GM18909 (cell line): Measurements from ENCODE around the gene SLC25A39.
"Not testable (repeated sequence)": the region's sequence is repeated elsewhere in the genome, so short reads cannot be mapped to it uniquely, and the experiment has no call there.

Experiments
- ATAC-seq: cut with Tn5 transposase; IDR thresholded peaks from one replicate; pipeline ENCODE4 v1.9.1; 2021; ENCODE audit warnings: mild to moderate bottlenecking; ENCODE audit not compliant: unreplicated experiment, poor library complexity

SLC25A39 gene

DNA sequence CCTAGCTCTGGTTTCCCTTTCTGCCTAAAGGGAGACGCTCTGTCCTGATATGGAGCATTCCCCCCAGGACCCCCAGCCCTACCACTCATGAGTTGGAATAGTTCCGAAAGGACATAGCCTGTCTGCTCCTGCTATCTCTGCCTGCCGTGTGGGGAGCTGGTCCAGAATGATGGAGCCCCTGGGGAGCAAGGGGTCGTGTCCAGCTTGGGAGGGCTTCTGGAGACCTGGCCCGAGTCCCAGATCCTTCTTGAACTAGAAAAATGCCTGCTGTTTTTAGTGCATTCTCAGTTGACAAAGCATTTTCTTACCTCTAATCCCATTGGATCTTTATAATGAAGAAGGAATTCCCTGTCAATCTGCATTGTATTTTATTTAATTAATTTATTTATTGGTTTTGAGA, 11.3 kb upstream of the SLC25A39 start:
- no peak for ATAC-seq

DNA sequence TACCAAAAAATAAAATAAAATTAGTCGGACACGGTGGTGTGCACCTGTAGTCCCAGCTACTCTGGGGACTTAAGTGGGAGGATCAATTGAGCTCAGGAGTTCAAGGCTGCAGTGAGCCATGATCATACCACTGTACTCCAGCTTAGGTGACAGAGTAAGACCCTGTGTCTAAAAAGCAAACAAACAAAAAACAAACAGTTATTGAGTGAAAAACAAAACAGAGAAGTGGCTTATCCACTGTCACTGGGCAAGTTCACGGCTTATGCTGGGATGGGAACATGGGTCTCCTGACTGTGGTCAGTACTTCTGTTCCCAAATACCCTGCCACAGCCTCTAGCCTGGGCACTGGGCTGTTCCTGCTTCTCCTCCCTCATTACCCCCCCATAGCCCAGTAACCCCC, 10.9 kb upstream of the SLC25A39 start:
- ATAC-seq = no peak

DNA sequence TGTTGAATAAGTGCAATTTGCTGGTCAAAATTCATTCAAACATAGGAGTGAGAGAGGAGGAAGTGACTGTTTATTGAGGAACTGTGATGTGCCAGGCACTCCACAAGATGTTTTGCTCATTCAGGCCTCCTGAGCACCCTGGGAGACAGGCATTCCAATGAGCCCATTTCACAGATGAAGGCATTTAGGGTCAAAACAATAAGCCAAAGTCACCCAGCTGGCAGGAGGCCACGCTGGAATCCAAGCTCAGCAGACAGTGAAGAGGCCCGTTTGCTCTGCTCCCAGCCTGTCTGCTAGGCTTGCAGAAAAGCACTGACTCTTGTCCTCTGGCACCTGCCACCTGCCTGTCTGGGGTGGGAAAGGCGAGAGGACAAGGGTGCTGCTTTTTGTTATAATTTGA, 10.1 kb upstream of the SLC25A39 start:
- ATAC-seq = no peak

DNA sequence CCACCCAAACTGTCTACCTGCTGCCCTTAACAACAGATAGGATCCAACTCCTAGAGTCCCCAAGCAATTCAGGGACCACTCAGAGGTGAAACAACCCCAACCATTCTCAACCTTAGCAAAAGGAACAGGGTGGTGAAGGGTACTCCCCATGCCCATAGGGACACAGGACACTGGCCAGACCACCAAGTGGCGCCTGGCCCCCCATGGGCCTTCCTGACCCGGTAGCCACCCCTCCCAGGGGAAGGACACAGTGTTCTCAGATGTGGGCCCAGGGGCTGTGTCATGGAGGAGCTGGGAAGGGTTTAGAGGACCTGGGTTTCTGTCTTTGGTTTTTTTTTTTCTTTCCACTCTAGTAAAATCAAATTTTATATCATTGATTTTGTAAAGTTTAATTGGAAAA, 9.7 kb upstream of the SLC25A39 start:
- ATAC-seq = no peak

DNA sequence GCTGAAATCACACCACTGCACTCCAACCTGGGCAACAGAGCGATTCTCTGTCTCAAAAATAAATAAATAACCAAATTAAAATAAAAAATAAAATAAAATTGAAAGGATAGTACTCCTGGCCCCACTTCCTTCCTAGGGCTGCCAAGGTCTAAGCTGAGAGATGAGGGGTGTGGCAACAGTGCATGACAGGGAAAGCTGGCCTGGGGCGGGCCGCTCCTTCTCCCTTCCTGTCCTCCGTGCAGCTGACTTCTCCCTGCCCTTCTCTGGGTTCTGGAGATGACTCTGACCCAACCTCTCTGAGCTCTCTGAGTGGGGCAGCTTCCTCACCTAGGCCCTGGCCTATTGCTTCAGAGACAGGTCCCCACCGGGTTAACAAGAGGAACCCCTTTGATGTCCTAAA, 8.7 kb upstream of the SLC25A39 start:
- ATAC-seq = no peak

DNA sequence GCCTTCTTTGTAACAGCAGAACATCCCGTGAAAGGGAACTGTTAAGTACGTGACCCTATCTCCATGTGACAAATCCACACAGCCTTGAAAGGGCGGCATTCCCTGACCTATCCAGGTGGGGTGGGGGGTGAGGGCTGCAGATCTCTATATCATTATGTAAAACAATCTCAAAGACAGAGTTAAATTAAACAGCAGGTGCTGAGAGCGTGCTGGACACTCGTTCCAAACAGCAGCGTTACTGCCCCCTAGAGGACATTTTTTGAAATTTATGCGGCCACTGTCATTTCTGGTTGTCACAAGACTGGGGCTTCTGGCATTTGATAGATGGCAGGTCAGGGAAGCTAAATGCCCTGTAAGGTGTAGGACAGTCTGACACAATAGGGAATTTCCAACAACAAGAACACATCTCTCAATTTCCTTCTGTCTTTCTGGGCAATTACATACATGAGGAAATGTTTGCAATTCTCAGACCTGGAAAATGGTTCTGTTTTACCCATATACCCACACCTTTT, 6.7 kb upstream of the SLC25A39 start:
- no peak for ATAC-seq

DNA sequence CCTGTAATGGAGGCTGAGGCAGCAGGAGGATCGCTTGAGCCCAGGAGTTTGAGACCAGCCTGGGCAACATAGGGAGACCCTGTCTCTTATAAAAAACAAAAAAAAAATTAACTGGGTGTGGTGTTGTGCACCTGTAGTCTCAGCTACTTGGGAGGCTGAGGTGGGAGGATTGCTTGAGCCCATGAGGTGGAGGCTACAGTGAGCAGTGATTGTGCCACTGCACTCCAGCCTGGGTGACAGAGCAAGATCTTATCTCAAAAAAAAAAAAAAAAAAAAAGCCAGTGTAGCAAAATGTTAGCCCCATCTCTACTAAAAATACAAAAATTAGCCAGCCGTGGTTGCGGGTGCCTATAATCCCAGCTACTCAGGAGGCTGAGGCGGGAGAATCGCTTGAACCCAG, 5.6 kb upstream of the SLC25A39 start:
- not testable (repeated sequence) for ATAC-seq

DNA sequence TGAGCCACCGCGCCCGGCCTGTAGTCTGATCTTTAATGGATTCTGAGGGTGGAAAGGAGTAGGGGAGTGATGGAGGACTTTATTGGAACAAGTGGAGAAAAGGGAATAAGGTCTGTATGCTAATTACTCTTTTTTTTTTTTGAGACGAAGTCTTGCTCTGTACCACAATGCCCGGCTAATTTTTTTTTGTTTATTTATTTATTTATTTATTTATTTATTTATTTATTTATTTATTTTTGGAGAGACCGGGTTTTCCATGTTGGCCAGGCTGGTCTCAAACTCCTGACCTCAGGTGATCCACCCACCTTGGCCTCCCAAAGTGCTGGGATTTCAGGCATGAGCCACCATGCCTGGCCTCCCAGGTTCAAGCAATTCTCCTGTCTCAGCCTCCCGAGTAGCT, 4.9 kb upstream of the SLC25A39 start:
- not testable (repeated sequence) for ATAC-seq

DNA sequence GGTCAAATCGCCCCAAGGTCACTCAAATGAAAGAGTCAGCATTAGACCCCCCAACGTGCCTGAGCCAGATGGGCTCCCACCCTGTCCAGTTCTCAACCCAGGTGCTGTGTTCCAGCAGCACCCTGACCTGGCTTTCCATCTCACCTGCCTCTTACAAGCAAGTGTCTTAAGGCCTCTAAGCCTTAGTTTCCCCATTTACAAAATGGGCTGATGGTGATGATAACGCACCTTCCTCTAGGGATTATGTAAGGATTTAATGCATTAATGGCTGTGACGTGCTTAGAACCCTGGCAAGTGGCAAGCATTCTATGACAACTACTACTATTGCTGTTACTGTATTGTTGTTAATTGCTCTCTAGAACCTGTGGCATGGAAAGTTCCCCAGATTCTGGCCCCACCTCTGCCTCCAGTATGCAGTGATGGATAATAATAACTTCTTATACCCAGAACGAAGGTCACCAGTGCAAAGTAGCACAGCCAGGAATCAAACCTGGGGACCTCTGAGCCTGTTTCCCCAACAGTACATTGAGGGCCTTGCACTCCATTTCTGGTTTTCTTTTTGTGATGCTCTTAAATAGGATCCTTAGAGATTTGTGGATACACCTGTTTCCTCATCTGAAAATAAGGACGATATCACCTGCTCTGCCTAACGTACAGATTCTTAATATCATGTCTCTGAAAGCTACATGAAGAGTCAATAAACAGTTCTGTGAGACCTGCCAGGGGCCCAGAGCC, 3.3 kb upstream of the SLC25A39 start:
- ATAC-seq = no peak

DNA sequence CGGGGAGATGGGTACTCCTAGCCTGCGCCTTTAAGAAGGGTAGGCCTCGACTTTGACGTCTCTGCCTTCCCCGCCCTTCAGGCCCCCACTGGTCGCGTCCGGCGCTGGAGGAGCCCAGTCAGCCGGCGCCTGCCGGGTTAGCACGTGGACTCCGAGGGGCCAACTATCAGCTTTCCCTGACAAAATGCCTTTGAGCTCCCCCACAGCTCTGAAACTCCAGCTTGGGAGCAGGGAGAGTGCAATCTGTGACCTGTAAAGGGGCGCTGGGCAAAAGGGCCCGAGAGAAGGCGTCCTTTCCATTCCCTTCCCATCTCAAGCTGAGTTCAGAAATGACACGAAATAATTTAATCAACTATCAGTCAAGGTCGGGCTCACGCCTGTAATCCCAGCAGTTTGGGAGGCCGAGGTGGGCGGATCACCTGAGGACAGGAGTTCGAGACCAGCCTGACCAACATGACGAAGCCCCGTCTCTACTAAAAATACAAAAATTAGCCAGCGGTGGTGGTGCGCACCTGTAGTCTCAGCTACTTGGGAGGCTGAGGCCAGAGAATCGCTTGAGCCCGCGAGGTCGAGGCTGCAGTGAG, 2.3 kb upstream of the SLC25A39 start:
- ATAC-seq = peak; percentile 46

DNA sequence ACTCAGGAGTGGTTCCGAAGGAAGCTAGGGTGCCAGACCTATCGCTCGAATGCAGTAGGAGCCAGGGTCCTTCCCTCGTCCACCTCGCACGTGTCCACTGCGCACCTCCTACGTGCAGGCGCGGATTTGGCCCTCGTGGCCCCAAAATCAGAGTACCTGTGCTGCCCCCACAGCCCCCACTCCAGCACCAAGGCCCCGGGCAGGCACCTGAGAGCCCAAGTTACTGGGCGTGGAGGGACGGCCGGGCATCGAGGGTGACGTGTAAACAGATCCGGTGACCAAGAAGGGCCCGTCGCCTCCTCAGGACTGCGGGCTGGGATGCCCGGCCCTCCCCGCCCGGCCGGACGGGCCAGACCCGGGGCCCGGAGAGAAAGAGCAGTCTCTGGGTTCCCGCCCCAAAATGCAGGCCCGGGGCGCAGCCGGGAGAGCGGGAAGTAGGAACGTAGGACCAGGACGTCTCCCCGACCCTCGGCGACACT, 492 bp downstream of the SLC25A39 start:
- ATAC-seq = peak; percentile 11

DNA sequence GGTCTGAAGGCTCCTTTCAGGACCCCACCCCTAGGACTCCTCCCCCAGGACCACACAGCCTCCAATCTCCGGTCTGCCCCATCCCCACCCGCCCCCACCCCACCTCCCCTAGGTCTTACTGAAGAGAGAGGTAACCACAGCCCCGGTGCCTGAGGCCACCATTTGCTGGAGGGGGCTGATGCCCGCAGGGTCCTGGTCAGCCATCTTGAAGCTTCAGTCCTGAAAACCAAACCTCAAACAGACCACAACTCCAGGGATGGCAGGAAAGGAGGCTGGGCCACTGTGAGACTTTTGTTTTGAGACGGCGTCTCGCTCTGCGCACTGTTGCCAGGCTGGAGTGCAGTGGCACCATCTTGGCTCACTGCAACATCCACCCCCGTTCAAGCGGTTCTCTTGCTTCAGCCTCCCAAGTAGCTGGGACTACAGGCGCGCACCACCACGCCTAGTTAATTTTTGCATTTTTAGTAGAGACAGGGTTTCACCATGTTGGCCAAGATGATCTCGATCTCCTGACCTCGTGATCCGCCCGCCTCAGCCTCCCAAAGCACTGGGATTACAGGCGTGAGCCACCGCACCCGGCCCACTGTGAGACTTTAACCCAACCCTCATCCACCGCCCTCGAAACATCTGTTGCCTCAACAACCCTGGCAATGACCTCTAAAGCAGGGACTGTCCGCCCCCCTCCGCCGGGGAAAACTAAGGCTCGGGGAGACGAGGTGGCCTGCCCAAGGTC, 1.1 kb downstream of the SLC25A39 start:
- ATAC-seq = no peak

DNA sequence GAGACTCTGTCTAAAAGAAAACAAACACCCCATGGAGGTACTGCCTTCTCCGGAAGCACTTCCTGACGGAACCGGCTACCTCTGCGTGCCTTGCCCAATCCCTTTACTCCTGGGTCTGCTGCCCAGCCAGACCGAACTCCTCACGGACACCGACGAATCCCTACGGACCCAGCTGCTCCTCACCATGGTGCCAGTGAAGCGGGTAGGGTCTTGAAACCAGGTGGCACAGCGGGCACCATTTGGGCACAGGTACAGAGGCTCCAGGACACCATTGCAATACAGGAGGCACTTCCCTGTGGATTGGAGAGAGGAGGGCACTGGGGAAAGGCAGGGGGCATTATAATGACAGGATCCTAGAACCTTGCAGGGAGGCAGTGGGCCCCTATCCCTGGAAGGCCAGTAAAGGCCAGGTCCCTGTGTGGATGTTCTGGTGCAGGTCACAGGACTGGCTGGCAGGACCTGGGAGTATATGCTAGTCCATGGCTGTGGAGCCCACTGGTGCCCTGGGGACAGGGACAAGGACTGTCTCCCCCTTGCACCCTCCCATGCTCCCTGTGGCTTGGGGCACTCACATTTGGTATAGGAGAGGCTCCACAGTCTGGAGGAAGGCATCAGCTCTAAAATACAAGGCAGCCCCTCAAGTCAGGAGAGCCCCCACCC, 2.3 kb downstream of the SLC25A39 start:
- no peak for ATAC-seq

DNA sequence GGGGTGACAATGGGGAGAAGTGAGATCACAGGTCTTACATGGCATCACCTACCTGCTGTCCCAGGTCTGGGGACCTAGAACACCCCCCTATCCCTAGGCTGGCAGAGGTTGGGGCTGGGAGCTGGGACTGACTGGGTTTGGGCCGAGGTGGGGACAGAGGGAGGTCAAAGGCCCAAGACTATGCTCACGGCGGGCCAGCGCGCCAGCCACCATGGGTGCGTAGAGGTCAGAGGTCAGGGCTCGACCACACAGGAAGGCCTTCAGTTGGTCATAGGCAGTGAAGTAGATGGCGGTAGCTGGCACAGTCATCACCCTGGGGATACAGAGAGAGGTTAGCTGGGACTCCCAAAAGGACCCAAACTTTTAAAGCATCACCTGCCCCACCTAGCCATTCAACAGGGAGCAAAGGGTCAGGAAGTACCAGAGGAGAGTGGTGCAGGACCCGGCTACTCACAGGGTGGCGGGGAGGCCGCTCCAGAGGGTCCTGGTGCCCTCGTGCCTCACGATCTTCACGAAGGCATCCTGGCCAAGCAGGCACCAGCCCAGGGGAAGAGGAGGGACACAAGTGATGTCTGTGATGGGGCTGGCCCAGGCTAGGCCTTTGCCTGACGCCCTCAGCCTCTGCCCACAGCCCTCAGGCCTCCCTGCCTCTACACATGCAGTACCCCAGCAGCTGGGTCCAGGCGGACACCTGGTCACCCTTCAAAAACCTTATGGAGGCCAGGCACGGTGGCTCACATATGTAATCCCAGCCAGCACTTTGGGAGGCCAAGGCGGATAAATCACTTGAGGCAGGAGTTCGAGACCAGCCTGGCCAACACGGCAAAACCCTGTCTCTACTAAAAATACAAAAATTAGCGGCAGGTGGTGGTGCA, 3.1 kb downstream of the SLC25A39 start:
- no peak for ATAC-seq

DNA sequence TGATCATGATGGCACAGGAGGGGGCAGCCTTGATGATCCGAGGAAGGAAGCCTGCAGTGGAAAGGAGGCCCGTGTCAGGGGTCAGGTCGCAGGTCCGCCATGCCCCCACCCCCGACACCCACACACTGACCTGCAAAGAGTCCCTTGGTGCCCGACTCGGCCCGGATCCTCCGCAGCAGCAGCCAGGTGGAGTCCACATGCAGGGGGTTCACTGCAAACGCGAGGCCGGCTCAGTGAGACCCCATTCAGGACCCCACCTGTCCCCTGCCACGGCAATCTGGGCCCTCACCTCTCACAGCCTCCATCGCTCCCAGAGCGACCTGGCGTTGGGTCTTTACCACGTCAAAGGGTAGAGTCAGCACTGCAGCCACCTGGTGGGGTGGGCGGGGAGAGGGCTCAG, 4.6 kb downstream of the SLC25A39 start:
- ATAC-seq = no peak

DNA sequence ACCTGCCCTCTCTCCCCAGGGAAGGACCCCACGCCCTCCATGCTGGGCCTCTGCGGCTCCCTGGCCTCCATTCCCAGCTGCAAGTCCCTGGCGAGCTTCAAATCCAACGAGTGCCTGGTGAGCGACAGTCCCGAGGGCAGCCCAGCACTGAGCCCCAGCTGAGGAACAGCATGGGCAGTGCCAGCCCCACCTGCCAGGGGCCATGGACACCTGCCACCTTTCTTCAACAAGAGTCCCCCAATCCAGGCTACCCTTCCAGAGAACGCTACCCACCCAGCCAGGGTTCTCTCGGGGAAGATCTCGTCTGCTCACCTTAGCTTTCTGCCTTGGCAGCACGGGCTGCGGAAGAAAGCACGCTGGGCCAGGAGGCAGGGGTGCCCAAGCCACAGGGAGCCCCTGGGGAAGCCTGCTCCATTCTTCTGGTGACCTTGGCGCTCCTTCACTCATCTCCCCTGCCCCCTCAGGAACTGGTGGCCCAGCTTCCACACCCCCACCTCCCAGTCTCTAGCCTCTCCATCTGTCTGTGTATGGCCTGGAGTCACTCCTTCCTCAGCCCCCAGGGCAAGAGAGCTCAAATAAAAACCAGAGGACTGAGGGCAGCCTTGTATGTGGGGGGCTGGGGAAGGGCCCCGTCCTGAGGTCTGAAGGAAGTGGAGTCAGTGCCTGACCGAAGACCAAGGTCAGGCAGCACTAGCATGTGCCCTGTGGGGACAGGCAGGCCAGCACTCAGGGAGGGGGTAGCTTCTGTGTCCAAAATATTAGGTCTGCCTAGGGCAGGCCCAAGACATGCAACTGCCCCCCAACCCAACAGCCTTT, 6.3 kb downstream of the SLC25A39 start:
- ATAC-seq = no peak

DNA sequence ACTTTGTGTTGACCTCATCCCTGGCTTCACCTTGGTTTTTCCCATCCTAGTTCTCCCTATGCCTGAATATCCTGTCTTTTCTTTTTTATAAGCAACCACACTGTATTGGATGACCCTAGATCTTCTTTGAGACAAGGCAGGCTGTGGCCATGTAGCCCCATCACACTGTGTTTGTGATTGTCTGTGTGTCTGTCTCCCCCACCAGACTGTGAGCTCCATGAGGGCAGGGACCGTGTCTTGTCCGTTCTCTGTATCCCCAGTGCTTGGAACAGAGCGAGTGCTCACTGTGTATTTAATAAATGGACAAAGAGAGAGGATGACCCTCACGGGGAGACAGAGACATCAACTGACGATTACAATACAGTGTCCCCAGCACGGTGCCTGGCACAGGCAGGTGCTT, 7.1 kb downstream of the SLC25A39 start:
- no peak for ATAC-seq

DNA sequence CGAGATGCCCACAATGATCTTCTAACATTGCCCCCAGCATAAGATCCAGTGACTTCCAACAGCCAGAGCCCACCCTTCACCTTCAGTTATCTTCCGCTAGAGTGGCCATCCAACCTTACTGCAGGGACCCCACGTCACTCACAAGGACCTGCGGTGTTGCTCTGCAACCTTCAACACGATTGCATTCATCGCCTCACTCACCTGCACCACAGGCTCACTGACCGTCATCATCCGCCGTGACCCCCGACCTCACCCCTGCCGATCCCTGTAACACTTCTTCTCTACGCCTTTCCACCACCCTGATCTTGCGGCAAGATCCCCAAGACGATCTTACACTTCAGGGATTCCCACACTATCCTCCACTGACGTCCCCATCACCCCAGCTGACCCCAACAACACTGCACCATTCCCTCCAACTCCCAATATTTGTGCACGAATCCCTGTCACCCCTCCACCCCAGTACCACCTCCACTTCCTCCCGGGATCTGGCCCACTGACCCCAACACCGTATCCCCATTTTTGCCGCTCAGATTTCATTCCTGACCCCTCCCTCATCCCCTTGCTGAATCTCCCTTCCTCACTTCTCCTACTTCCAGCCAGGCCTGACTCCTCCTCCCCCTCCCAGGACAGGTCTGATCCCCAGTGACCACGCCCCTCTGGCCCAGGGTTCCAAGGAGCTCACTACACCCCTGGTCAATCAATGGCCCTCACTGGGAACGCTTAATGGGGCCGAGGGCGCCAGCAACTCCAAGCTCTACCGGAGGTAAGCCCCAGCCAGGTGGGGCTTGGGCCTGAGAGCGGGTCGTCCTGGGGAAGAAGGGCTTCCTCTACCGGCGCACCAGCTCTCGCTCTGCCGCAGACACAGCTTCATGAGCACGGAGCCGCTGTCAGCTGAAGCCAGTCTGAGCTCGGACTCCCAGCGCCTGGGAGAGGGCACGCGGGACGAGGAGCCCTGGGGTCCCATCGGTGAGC, 8.6 kb downstream of the SLC25A39 start:
- no peak for ATAC-seq
